HepG2 (cell line): Measurements from ENCODE around the gene TBCE.

Source experiments
- CHD2 ChIP-seq: IDR thresholded peaks from 2 replicates; pipeline ENCODE4 v1.6.1; 2011; ENCODE audit warnings: low read depth, low read length, improper control_type of control experiment
- CTCF ChIP-seq: sonication (generic); formaldehyde crosslinking; IDR thresholded peaks from 2 replicates; pipeline ENCODE4 v1.5.0; 2020; ENCODE audit warnings: mild to moderate bottlenecking, missing genetic modification reagents, moderate library complexity
- EZH2 ChIP-seq: conservative IDR thresholded peaks from 2 replicates; pipeline ENCODE4 v1.6.1; 2012; ENCODE audit warnings: mild to moderate bottlenecking, low read depth, low read length, moderate library complexity
- FOXA1 ChIP-seq, 2 experiments: fragments of 450-650 bp in 1 of 2; sonication (generic) in 1 of 2; formaldehyde crosslinking in 1 of 2; IDR thresholded peaks; 2 replicates each; pipeline versions ENCODE4 v1.4.0 to v1.6.1; 2016 to 2020; ENCODE audit warnings: missing genetic modification reagents in 1 of 2
- POLR2A ChIP-seq, 2 experiments: IDR thresholded peaks; 2 replicates each; pipeline ENCODE4 v1.6.1; 2011; ENCODE audit warnings: low read depth in 2 of 2, low read length in 2 of 2, mild to moderate bottlenecking in 1 of 2, moderate library complexity in 1 of 2; ENCODE audit not compliant: insufficient read depth in 1 of 2
- POLR2AphosphoS5 ChIP-seq: IDR thresholded peaks from 2 replicates; pipeline ENCODE4 v1.6.1; 2012; ENCODE audit warnings: low read depth, low read length
- SIN3B ChIP-seq: fragments of 150-350 bp; IDR thresholded peaks from 2 replicates; pipeline ENCODE4 v1.6.1; 2014; ENCODE audit warnings: low read length
- SSRP1 ChIP-seq: IDR thresholded peaks from 2 replicates; pipeline ENCODE4 v1.6.1; 2016; ENCODE audit warnings: control low read depth
- TCF12 ChIP-seq, 2 experiments: fragments of 450-650 bp in 1 of 2; sonication (generic) in 1 of 2; formaldehyde crosslinking in 1 of 2; IDR thresholded peaks; 2 replicates each; pipeline versions ENCODE4 v1.6.1 to v1.8.0; 2017 to 2022; ENCODE audit warnings: antibody characterized with exemption in 1 of 2, mild to moderate bottlenecking in 1 of 2, missing genetic modification reagents in 1 of 2, moderate library complexity in 1 of 2
- U2AF1 ChIP-seq: fragments of 200-400 bp; formaldehyde crosslinking; optimal IDR thresholded peaks from 2 replicates; pipeline ENCODE3; 2017; ENCODE audit warnings: mild to moderate bottlenecking, low read depth, low read length
- ZFP37 ChIP-seq: sonication (generic); formaldehyde crosslinking; IDR thresholded peaks from 2 replicates; pipeline ENCODE4 v1.4.0; 2020; ENCODE audit warnings: missing genetic modification reagents, borderline replicate concordance
- ZNF512 ChIP-seq: sonication (generic); formaldehyde crosslinking; IDR thresholded peaks from 2 replicates; pipeline ENCODE4 v1.4.0; 2020; ENCODE audit warnings: mild to moderate bottlenecking, missing genetic modification reagents
- ZNF547 ChIP-seq: sonication (generic); formaldehyde crosslinking; IDR thresholded peaks from 2 replicates; pipeline ENCODE4 v1.5.1; 2020; ENCODE audit warnings: mild to moderate bottlenecking, missing genetic modification reagents
- ZNF782 ChIP-seq: sonication (generic); formaldehyde crosslinking; IDR thresholded peaks from 2 replicates; pipeline ENCODE4 v1.4.0; 2020; ENCODE audit warnings: missing genetic modification reagents, mild to moderate bottlenecking, borderline replicate concordance

DNA sequence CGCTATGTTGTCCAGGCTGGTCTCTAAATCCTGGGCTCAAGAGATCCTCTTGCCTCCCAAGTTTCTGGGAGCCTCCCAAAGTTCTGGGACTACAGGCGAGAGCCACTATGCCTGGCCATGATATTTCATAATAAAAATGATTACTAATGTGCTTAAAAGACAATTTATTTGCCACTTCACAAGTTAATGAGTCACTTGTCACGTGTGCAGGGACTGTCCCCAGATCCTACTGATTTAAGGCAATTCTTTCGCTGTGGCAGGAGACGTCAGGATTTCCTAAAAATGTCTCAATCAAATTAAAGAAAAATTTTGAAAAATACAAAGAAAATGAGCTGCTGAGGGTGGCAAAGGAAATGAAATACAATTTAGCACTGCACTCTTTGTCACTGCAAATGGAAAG, 93.5 kb downstream of the TBCE start:
- no peak for TF ChIP-seq CTCF (CRISPR knock-in tag)
- no peak for TF ChIP-seq POLR2A (IDR thresholded peaks at IDR 0.05; ENCODE audit: insufficient read depth in 1 of 2, low read depth in 2 of 2, low read length in 2 of 2)
- no peak for TF ChIP-seq ZNF512
- no peak for TF ChIP-seq FOXA1 (IDR thresholded peaks at IDR 0.05)
- no peak for TF ChIP-seq FOXA1 (CRISPR knock-in tag; IDR thresholded peaks at IDR 0.05)
- no peak for TF ChIP-seq POLR2AphosphoS5
- no peak for TF ChIP-seq SIN3B
- TF ChIP-seq EZH2: no peak
- no peak for TF ChIP-seq U2AF1
- no peak for TF ChIP-seq ZFP37 (CRISPR knock-in tag)
- no peak for TF ChIP-seq ZNF547 (CRISPR knock-in tag)
- TF ChIP-seq SSRP1 (CRISPR knock-in tag): no peak
- TF ChIP-seq ZNF782 (CRISPR knock-in tag): no peak
- TF ChIP-seq CHD2: no peak
- no peak for TF ChIP-seq TCF12 (IDR thresholded peaks at IDR 0.05)
- no peak for TF ChIP-seq TCF12 (CRISPR knock-in tag; IDR thresholded peaks at IDR 0.05)
